T-cell (primary cell): ENCODE results near the gene TRIM7. TPM values are rescaled to one million over a fixed set of nuclear protein-coding genes. Genes with fewer than 3 reads are reported as not detected.

Experiments
- ATAC-seq, 4 experiments: fragments of 200-7000 bp in 3 of 4; fragments of 150-1000 bp in 1 of 4; cut with Tn5 transposase; replicated peaks in 1 of 4; 1 replicate in 3 of 4; 2 replicates in 1 of 4; pipeline ENCODE4 v1.10.0; 2021; ENCODE audit warnings: moderate library complexity in 3 of 4, mild to moderate bottlenecking in 2 of 4, moderate number of reproducible peaks in 1 of 4
- CTCF ChIA-PET, 2 donors: fragments of 300-600 bp; sonication (Branson Sonifier 250); formaldehyde crosslinking; loops; one replicate each; lab custom pipeline; 2022; ENCODE audit warnings: antibody characterized with exemption in 2 of 2; lab: Charles Lee
- POLR2A ChIA-PET, 2 donors: fragments of 300-600 bp; sonication (Branson Sonifier 250); formaldehyde crosslinking; loops; one replicate each; lab custom pipeline; 2022; ENCODE audit warnings: antibody characterized with exemption in 2 of 2; lab: Charles Lee
- DNase-seq, 35 experiments: peaks; one replicate each; pipeline versions ENCODE4 v3.0.0 to v3.0.0-alpha.2; 2013 to 2023
- H3K27ac ChIP-seq: one replicate; pipeline ENCODE4 v1.5.1; 2013; ENCODE audit warnings: low read length
- H3K27me3 ChIP-seq, 2 experiments: replicated peaks in 1 of 2; 1 replicate in 1 of 2; 2 replicates in 1 of 2; pipeline versions ENCODE4 v1.6.1 to v1.7.0; 2013; ENCODE audit warnings: low read length in 1 of 2, mixed read lengths in 1 of 2; ENCODE audit not compliant: control insufficient read depth in 2 of 2, insufficient read depth in 2 of 2; ENCODE audit errors: extremely low read depth in 1 of 2
- H3K36me3 ChIP-seq, 2 donors: 1 replicate in 1 of 2; 2 replicates in 1 of 2; pipeline versions ENCODE4 v1.6.1 to v1.7.0; 2013; ENCODE audit warnings: low read length in 1 of 2; ENCODE audit not compliant: control insufficient read depth in 2 of 2, insufficient read depth in 1 of 2; ENCODE audit errors: extremely low read depth in 1 of 2
- H3K4me1 ChIP-seq, 2 experiments: 1 replicate in 1 of 2; 2 replicates in 1 of 2; pipeline versions ENCODE4 v1.6.1 to v1.7.0; 2013; ENCODE audit warnings: low read length in 2 of 2, mixed read lengths in 1 of 2; ENCODE audit not compliant: insufficient read depth in 2 of 2, control insufficient read depth in 1 of 2; ENCODE audit errors: extremely low read depth in 1 of 2
- H3K4me3 ChIP-seq, 2 donors: 1 replicate in 1 of 2; 2 replicates in 1 of 2; pipeline versions ENCODE4 v1.5.1 to v1.7.0; 2013; ENCODE audit warnings: mild to moderate bottlenecking in 2 of 2, low read length in 1 of 2, moderate library complexity in 1 of 2; ENCODE audit not compliant: control insufficient read depth in 1 of 2; ENCODE audit errors: extremely low read depth in 1 of 2
- H3K9me3 ChIP-seq: 2 replicates; pipeline ENCODE4 v1.7.0; 2013
- H3K27ac Mint-ChIP-seq, 2 donors: one replicate each; pipeline ENCODE4 v1.8.0; 2020 to 2021; ENCODE audit warnings: mild to moderate bottlenecking in 2 of 2, mixed read lengths in 2 of 2
- H3K27me3 Mint-ChIP-seq, 2 donors: one replicate each; pipeline ENCODE4 v1.8.0; 2021 to 2022; ENCODE audit warnings: mixed read lengths in 2 of 2
- H3K36me3 Mint-ChIP-seq: one replicate; pipeline ENCODE4 v1.8.0; 2021; ENCODE audit warnings: mixed read lengths
- H3K4me1 Mint-ChIP-seq, 3 donors: one replicate each; pipeline ENCODE4 v1.8.0; 2020 to 2022; ENCODE audit warnings: mixed read lengths in 3 of 3, mild to moderate bottlenecking in 1 of 3
- H3K4me3 Mint-ChIP-seq, 3 donors: one replicate each; pipeline ENCODE4 v1.8.0; 2020 to 2022; ENCODE audit warnings: mild to moderate bottlenecking in 3 of 3, mixed read lengths in 3 of 3, moderate library complexity in 3 of 3
- H3K9me3 Mint-ChIP-seq, 3 donors: one replicate each; pipeline ENCODE4 v1.8.0; 2020 to 2022; ENCODE audit warnings: mixed read lengths in 3 of 3
- WGBS: methylation state at CpG from one replicate; pipeline ENCODE4 v1.1.5; 2013; ENCODE audit warnings: missing lambda C conversion rate; ENCODE audit not compliant: insufficient coverage; 5-methylcytosine and 5-hydroxymethylcytosine counted together
- total RNA-seq, 35 experiments: library from RNA in 6 of 35; stranded (reverse) in 6 of 35; fragments of 120-200 nt in 1 of 35; gene quantifications; one replicate each; pipeline versions ENCODE4 v1.2.1 to v1.2.4 and lab custom pipeline; 2013 to 2026

Gene TRIM7
- total RNA-seq, 5 donors from 2014 or later (not counting 1 experiment from before 2014, with no cell fraction given) = 1.6 to 3.1 (median 3.0) TPM

DNA sequence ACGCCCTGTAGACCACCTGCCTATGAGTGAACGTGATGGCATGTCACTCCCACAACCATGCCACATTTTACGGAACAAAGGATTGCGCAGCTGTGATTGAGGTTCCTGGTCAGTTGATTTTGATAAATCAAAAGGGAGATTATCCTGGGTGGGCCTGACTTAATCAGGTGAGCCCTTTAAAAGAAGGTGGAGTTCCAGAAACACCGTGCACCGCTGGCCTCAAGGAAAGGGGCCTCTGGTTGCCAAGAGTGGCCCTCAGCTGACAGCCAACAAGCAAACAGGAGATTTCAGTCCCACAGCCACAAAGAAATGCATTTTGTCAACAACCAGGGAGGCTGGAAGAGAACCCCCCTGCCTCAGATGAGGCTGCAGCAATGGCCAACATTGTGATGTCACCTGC lies 19.0 kb downstream of the TRIM7 start:
- CTCF ChIA-PET = interaction anchor here in 1 of 2 donors (1.4 to 1.6 kb wide), 2 partner anchors 24 to 65 kb away, joined by 3 read pairs; no protein-coding TSS in a partner anchor

DNA sequence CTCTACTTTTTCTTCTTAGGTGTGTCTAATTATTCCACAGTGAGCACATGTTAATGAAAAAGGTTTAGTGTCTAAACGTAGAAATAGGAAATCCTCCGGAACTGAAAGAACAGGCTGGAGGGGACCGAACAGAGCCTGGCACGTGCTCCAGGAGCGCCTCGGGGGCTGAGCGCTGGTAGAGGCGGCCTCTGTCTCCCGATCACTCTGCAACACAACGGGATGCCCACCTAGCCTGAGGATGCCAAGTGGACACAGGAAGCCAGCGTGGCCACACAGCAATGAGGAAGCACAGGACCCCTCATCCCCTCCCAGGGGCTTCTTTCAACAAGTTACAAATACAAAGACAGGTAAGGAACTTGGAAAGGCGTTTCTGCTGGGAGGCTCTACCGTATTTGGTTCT lies 19.4 kb downstream of the TRIM7 start:
- peaks cover 48 to 60% (median 50%) of the 10 kb centered on the region in 3 donors for H3K4me1 Mint-ChIP-seq
- peaks cover 7 to 57% of the 10 kb centered on the region in 2 experiments for H3K4me1 ChIP-seq

More for the DNA sequence above, 19.0 kb downstream of the TRIM7 start:
- Histone ChIP-seq H3K4me3 (no peak overlapping the region), H3K27ac (no peak overlapping the region), H3K9me3 (no peaks in the 10 kb centered on the region), H3K36me3 (no peaks in the 10 kb centered on the region), H3K27me3 (no peaks in the 10 kb centered on the region), H3K4me1 (peaks cover 7 to 60% of the 10 kb centered on the region in 2 experiments)
- Mint-ChIP-seq H3K9me3 (peaks cover 0 to 4% (median 0%) of the 10 kb centered on the region in 3 donors), H3K4me1 (peaks cover 49 to 65% (median 50%) of the 10 kb centered on the region in 3 donors), H3K4me3 (peak overlapping the region in 1 of 3 donors; percentile 42), H3K36me3 (peaks cover 6% of the 10 kb centered on the region), H3K27me3 (peaks cover 0 to 6% of the 10 kb centered on the region in 2 donors), H3K27ac (peak overlapping the region in 1 of 2 donors; percentile 57)
- 95% methylated on average over 3 of the region's 6 CpGs for WGBS
- DNase-seq (peak in 1 of 35 experiments; percentile 18), ATAC-seq (no peak)
- POLR2A ChIA-PET = no interaction called here

DNA sequence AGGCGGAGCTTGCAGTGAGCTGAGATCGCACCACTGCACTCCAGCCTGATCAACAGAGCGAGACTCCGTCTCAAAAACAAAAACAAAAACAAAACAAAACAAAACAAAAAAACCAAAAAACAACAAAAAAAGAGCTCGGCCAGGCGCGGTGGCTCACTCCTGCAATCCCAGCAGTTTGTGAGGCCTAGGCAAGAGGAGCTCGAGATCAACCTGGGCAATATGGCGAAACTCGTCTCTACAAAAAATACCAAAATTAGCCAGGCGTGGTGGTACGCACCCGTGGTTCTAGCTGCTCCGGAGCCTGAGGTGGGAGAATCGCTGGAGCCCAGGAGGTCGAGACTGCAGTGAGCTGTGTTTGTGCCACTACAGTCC lies 20.2 kb downstream of the TRIM7 start:
- Mint-ChIP-seq H3K4me3 (peak overlapping the region; percentile 84 to 89 (median 87)), H3K36me3 (peaks cover 6% of the 10 kb centered on the region), H3K27ac (peak overlapping the region; percentile 88 to 91), H3K4me1 (peaks cover 48 to 53% (median 50%) of the 10 kb centered on the region in 3 donors), H3K9me3 (peaks cover 0 to 4% (median 0%) of the 10 kb centered on the region in 3 donors), H3K27me3 (peaks cover 0 to 8% of the 10 kb centered on the region in 2 donors)
- Histone ChIP-seq H3K9me3 (no peaks in the 10 kb centered on the region), H3K27me3 (no peaks in the 10 kb centered on the region), H3K36me3 (no peaks in the 10 kb centered on the region), H3K4me1 (peaks cover 7 to 50% of the 10 kb centered on the region in 2 experiments), H3K4me3 (peak overlapping the region; percentile 23 to 44), H3K27ac (no peak overlapping the region)
- no peak for ATAC-seq
- ChIA-PET POLR2A (interaction anchor here in 1 of 2 donors (0.6 to 0.7 kb wide), 2 partner anchors 42 to 130 kb away, joined by 3 to 5 read pairs; no protein-coding TSS in a partner anchor), CTCF (interaction anchor here (0.5 to 1.6 kb wide), 9 partner anchors 12 to 66 kb away, joined by 3 to 7 read pairs (median 3); partner anchors contain the start of gene RACK1 (in 1 of the 2))
- no peak for DNase-seq
- 94% methylated on average over 12 of the region's 16 CpGs for WGBS

More for the DNA sequence above, 19.4 kb downstream of the TRIM7 start:
- no peaks in the 10 kb centered on the region for H3K36me3 ChIP-seq
- 95% methylated on average over 12 of the region's 13 CpGs for WGBS
- Mint-ChIP-seq H3K9me3 (peaks cover 0 to 4% (median 0%) of the 10 kb centered on the region in 3 donors), H3K4me3 (peak overlapping the region in 2 of 3 donors; percentile 41 to 42), H3K27me3 (peaks cover 0 to 6% of the 10 kb centered on the region in 2 donors), H3K27ac (peak overlapping the region in 1 of 2 donors; percentile 36), H3K36me3 (peaks cover 6% of the 10 kb centered on the region)
- H3K9me3 ChIP-seq = no peaks in the 10 kb centered on the region
- no peaks in the 10 kb centered on the region for H3K27me3 ChIP-seq
- ChIA-PET POLR2A (interaction anchor here in 1 of 2 donors (0.6 to 0.7 kb wide), 2 partner anchors 41 to 130 kb away, joined by 3 to 5 read pairs; no protein-coding TSS in a partner anchor), CTCF (interaction anchor here in 1 of 2 donors (1.4 to 1.6 kb wide), 3 partner anchors 13 to 65 kb away, joined by 3 to 7 read pairs (median 3); no protein-coding TSS in a partner anchor)
- H3K4me3 ChIP-seq = no peak overlapping the region
- no peak overlapping the region for H3K27ac ChIP-seq
- no peak for ATAC-seq
- no peak for DNase-seq

- 87% methylated on average over 5 of the region's 12 CpGs for WGBS
Measured at GRCh38 chr5:181182651-181183050, 22.3 kb downstream of the TRIM7 start.

DNA sequence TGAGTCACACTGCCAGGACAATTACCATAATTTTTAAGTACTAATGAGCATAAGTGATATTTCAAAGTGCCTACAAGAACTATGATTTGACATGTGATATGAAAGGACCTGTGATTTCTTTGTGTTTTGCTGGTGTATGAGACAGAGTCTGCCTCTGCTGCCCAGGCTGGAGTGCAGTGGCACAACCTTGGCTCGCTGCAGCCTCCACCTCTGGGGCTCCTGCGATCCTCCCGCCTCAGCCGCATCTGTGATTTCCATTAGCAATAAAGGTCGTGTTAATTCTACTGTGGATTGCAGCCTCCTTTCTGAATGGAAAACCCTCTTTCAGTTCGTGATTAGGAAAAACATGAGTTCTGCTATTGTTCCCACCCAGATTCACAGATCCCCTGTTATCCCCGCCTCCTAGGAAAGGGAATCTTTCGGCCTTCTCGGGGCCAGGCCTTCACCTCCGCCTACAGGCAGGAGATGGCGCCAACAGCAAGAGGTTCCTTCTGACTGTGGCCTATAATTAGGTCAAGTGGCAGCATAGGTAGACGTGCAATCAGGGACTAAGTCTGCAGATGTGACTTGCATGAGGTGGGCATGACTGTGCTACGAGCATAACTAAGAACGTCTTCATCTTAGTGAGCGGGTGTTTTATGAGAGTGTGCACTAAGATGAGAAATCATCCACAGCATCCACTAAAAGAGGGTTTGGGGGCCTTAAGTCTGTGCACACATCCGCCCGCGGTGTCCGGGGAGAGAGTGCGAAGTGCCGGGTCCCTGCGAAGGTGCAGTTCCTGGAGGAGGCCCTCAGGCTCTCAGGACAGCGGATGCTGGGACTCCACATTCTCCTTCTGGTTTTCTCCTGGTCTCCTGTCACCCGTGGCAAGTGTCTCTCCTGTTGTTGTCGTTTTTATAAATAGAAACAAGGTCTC lies 23.1 kb downstream of the TRIM7 start:
- H3K4me3 ChIP-seq = no peak overlapping the region
- peaks cover 7 to 33% of the 10 kb centered on the region in 2 experiments for H3K4me1 ChIP-seq
- ChIA-PET CTCF (interaction anchor here (0.7 to 0.8 kb wide), 2 partner anchors 9 to 64 kb away, joined by 3 read pairs; no protein-coding TSS in a partner anchor), POLR2A (no interaction called here)
- H3K27me3 ChIP-seq = peaks cover 0 to 6% of the 10 kb centered on the region in 2 experiments
- no peaks in the 10 kb centered on the region for H3K9me3 Mint-ChIP-seq
- no peaks in the 10 kb centered on the region for H3K36me3 Mint-ChIP-seq
- no peaks in the 10 kb centered on the region for H3K9me3 ChIP-seq
- WGBS = 57% methylated on average over 15 of the region's 25 CpGs
- ATAC-seq (peak; percentile 58 to 76 (median 69)), DNase-seq (peak in 31 of 35 experiments; percentile 40 to 84 (median 57))
- H3K36me3 ChIP-seq = no peaks in the 10 kb centered on the region
- H3K27ac ChIP-seq = no peak overlapping the region
- peaks cover 32 to 37% (median 35%) of the 10 kb centered on the region in 3 donors for H3K4me1 Mint-ChIP-seq
- peak overlapping the region; percentile 80 to 89 (median 84) for H3K4me3 Mint-ChIP-seq
- H3K27ac Mint-ChIP-seq = peak overlapping the region; percentile 85 to 95
- H3K27me3 Mint-ChIP-seq = peaks cover 0 to 7% of the 10 kb centered on the region in 2 donors

More at GRCh38 chr5:181182651-181183050, 22.3 kb downstream of the TRIM7 start:
- H3K36me3 Mint-ChIP-seq = no peaks in the 10 kb centered on the region
- peaks cover 0 to 2% of the 10 kb centered on the region in 2 donors for H3K27me3 Mint-ChIP-seq
- Histone ChIP-seq H3K9me3 (no peaks in the 10 kb centered on the region), H3K27ac (no peak overlapping the region), H3K4me3 (no peak overlapping the region), H3K36me3 (no peaks in the 10 kb centered on the region), H3K4me1 (peaks cover 7 to 37% of the 10 kb centered on the region in 2 experiments), H3K27me3 (peaks cover 0 to under 1% of the 10 kb centered on the region in 2 experiments)
- peak overlapping the region; percentile 85 to 95 for H3K27ac Mint-ChIP-seq
- CTCF ChIA-PET = interaction anchor here (0.7 to 1.3 kb wide), 3 partner anchors 10 to 63 kb away, joined by 3 to 4 read pairs (median 3); no protein-coding TSS in a partner anchor
- ATAC-seq (no peak), DNase-seq (peak in 1 of 35 experiments; percentile 34)
- peak overlapping the region; percentile 80 to 89 (median 84) for H3K4me3 Mint-ChIP-seq
- POLR2A ChIA-PET = no interaction called here
- H3K9me3 Mint-ChIP-seq = no peaks in the 10 kb centered on the region
- H3K4me1 Mint-ChIP-seq = peaks cover 35 to 38% (median 37%) of the 10 kb centered on the region in 3 donors
